K562 (cell line): ENCODE data around the gene ATG12. TPM values are rescaled to one million over a fixed set of nuclear protein-coding genes. Genes with fewer than 3 reads are reported as not detected.

Experiments used
- ATAC-seq: fragments of 200-7000 bp; cut with Tn5 transposase; 3 replicates; pipeline ENCODE4 v1.9.1; 2020; ENCODE audit warnings: moderate library complexity
- BruUV-seq: library from RNA; stranded (reverse); fragments of 400-500 nt; replicated peaks from 2 replicates; lab custom pipeline; 2021; lab: Mats Ljungman, UMichigan
- CTCF ChIA-PET: fragments of 300-600 bp; formaldehyde crosslinking; extraction: SDS; loops from one replicate; lab custom pipeline; 2021; ENCODE audit warnings: low intra/inter-chr PET ratio; lab: Yijun Ruan, JAX
- POLR2A ChIA-PET: fragments of 300-600, 350-650 bp; sonication (Branson Sonifier 250); formaldehyde crosslinking; extraction: SDS; loops from one replicate; lab custom pipeline; 2021; ENCODE audit warnings: antibody characterized with exemption, inconsistent platforms; lab: Yijun Ruan, JAX
- DNase-seq, 4 experiments: peaks; one replicate each; pipeline versions ENCODE4 v3.0.0 to v3.0.0-alpha.2; 2011 to 2018; ENCODE audit warnings: low spot score in 3 of 4, mixed read lengths in 3 of 4; ENCODE audit errors: extremely low read depth in 1 of 4
- FAIRE-seq: peaks from 2 replicates; lab custom pipeline; 2011; peaks lifted over from hg19 to GRCh38; lab: Jason Lieb, UNC
- H2AFZ ChIP-seq: 2 replicates; pipeline ENCODE4 v1.6.0; 2011; ENCODE audit warnings: low read depth, low read length, control low read depth, inconsistent platforms
- H3K27ac ChIP-seq: fragments of 200-600 bp; 3 replicates; pipeline ENCODE4 v1.8.0; 2011; ENCODE audit warnings: low read depth, mild to moderate bottlenecking, control low read depth, inconsistent platforms, low read length, moderate library complexity, mixed read lengths; ENCODE audit errors: extremely low read depth
- H3K27me3 ChIP-seq, 2 experiments: fragments of 300-600 bp in 1 of 2; 2 replicates in 1 of 2; 3 replicates in 1 of 2; pipeline versions ENCODE4 v1.6.0 to v1.8.0; 2011; ENCODE audit warnings: inconsistent platforms in 2 of 2, low read length in 2 of 2, mild to moderate bottlenecking in 1 of 2, mixed read lengths in 1 of 2, moderate library complexity in 1 of 2; ENCODE audit not compliant: control insufficient read depth in 2 of 2, insufficient read depth in 2 of 2
- H3K36me3 ChIP-seq: fragments of 300-600 bp; 3 replicates; pipeline ENCODE4 v1.8.0; 2011; ENCODE audit warnings: mild to moderate bottlenecking, low read length, inconsistent platforms; ENCODE audit not compliant: control insufficient read depth, insufficient read depth
- H3K4me1 ChIP-seq, 2 experiments: fragments of 200-600 bp in 1 of 2; replicated peaks in 1 of 2; 2 replicates in 1 of 2; 3 replicates in 1 of 2; pipeline versions ENCODE4 v1.5.1 to v1.8.0; 2011; ENCODE audit warnings: inconsistent platforms in 2 of 2, low read length in 2 of 2, mild to moderate bottlenecking in 1 of 2, mixed read lengths in 1 of 2, moderate library complexity in 1 of 2; ENCODE audit not compliant: control insufficient read depth in 2 of 2, insufficient read depth in 2 of 2
- H3K4me2 ChIP-seq: 2 replicates; pipeline ENCODE4 v1.6.1; 2011; ENCODE audit warnings: low read length, control low read depth, inconsistent platforms, mixed read lengths; ENCODE audit not compliant: insufficient read depth
- H3K4me3 ChIP-seq: fragments of 200-600 bp; sonication (generic), shearing (Covaris generic); 2 replicates; pipeline ENCODE4 v1.5.1; 2016; ENCODE audit warnings: control low read depth, inconsistent platforms
- H3K79me2 ChIP-seq: fragments of 200-600 bp; 3 replicates; pipeline ENCODE4 v1.8.0; 2011; ENCODE audit warnings: low read length, inconsistent platforms; ENCODE audit not compliant: control insufficient read depth, insufficient read depth
- H3K9ac ChIP-seq, 2 experiments: 2 replicates each; pipeline versions ENCODE4 v1.6.0 to v1.6.1; 2011; ENCODE audit warnings: low read depth in 2 of 2, low read length in 2 of 2, control low read depth in 1 of 2, inconsistent platforms in 1 of 2, mild to moderate bottlenecking in 1 of 2, mixed read lengths in 1 of 2; ENCODE audit not compliant: insufficient read depth in 1 of 2
- H3K9me1 ChIP-seq: one replicate; pipeline ENCODE4 v1.6.0; 2011; ENCODE audit warnings: inconsistent platforms, mild to moderate bottlenecking, low read length, moderate library complexity; ENCODE audit not compliant: control insufficient read depth, insufficient read depth
- H3K9me3 ChIP-seq: replicated peaks from 2 replicates; pipeline ENCODE4 v1.5.1; 2011; ENCODE audit warnings: low read depth, low read length, inconsistent platforms; ENCODE audit not compliant: control insufficient read depth, insufficient read depth
- H4K20me1 ChIP-seq: replicated peaks from 2 replicates; pipeline ENCODE4 v1.6.1; 2011; ENCODE audit warnings: low read length, inconsistent platforms, mixed read lengths; ENCODE audit not compliant: control insufficient read depth, insufficient read depth
- ARID4B ChIP-seq: sonication (generic); formaldehyde crosslinking; IDR thresholded peaks from 2 replicates; pipeline ENCODE4 v1.8.0; 2022; ENCODE audit warnings: mild to moderate bottlenecking, missing genetic modification reagents
- ATF2 ChIP-seq: sonication (generic); formaldehyde crosslinking; IDR thresholded peaks from 2 replicates; pipeline ENCODE4 v1.8.1; 2022; ENCODE audit warnings: missing genetic modification reagents
- BRF1 ChIP-seq: IDR thresholded peaks from 3 replicates; pipeline ENCODE4 v1.6.1; 2011; ENCODE audit warnings: borderline replicate concordance, mild to moderate bottlenecking; ENCODE audit not compliant: insufficient read length; ENCODE audit errors: extremely low read depth
- E2F6 ChIP-seq, 2 experiments: IDR thresholded peaks; 2 replicates each; pipeline ENCODE4 v1.6.1; 2011; ENCODE audit warnings: borderline replicate concordance in 1 of 2, control low read depth in 1 of 2, low read depth in 1 of 2, low read length in 1 of 2, mild to moderate bottlenecking in 1 of 2, mixed read lengths in 1 of 2, moderate library complexity in 1 of 2; ENCODE audit not compliant: insufficient read depth in 1 of 2, insufficient read length in 1 of 2, poor library complexity in 1 of 2, severe bottlenecking in 1 of 2; ENCODE audit errors: extremely low read depth in 1 of 2
- EP400 ChIP-seq: fragments of 450-650 bp; IDR thresholded peaks from 2 replicates; pipeline ENCODE4 v1.6.1; 2017; ENCODE audit warnings: antibody characterized with exemption, mild to moderate bottlenecking, moderate library complexity
- ESRRB ChIP-seq: fragments of 250-450 bp; sonication (Bioruptor Pico); IDR thresholded peaks from 2 replicates; pipeline ENCODE4 v1.5.0; 2020; ENCODE audit warnings: mild to moderate bottlenecking, moderate library complexity, borderline replicate concordance
- FOXK1 ChIP-seq: sonication (generic); formaldehyde crosslinking; IDR thresholded peaks from 2 replicates; pipeline ENCODE4 v1.8.0; 2022; ENCODE audit warnings: missing genetic modification reagents, mild to moderate bottlenecking, borderline replicate concordance
- GABPB1 ChIP-seq: sonication (generic); formaldehyde crosslinking; IDR thresholded peaks from 2 replicates; pipeline ENCODE4 v1.8.0; 2022; ENCODE audit warnings: mild to moderate bottlenecking, missing genetic modification reagents
- KDM5B ChIP-seq: fragments of 200-600 bp; sonication (generic); IDR thresholded peaks from 2 replicates; pipeline ENCODE4 v1.6.1; 2012; ENCODE audit warnings: low read depth, mild to moderate bottlenecking, moderate library complexity, low read length, control low read depth, inconsistent platforms; ENCODE audit not compliant: insufficient replicate concordance
- MAFK ChIP-seq: IDR thresholded peaks from 2 replicates; pipeline ENCODE4 v1.6.1; 2011; ENCODE audit warnings: low read length, improper control_type of control experiment
- PHB2 ChIP-seq: fragments of 450-650 bp; IDR thresholded peaks from 2 replicates; pipeline ENCODE4 v1.6.1; 2017; ENCODE audit warnings: low read depth
- TEAD1 ChIP-seq, 2 experiments: fragments of 450-650 bp in 1 of 2; sonication (generic) in 1 of 2; formaldehyde crosslinking; IDR thresholded peaks; 2 replicates each; pipeline versions ENCODE4 v1.4.0 to v1.8.0; 2020 to 2022; ENCODE audit warnings: mild to moderate bottlenecking in 2 of 2, missing genetic modification reagents in 1 of 2
- WHSC1 ChIP-seq: IDR thresholded peaks from one replicate; pipeline ENCODE4 v1.6.1; 2012; ENCODE audit warnings: low read length, control low read depth, inconsistent platforms
- XRCC3 ChIP-seq: fragments of 450-650 bp; IDR thresholded peaks from 2 replicates; pipeline ENCODE4 v1.6.1; 2017; ENCODE audit warnings: mild to moderate bottlenecking, moderate library complexity
- ZFX ChIP-seq: sonication (generic); formaldehyde crosslinking; IDR thresholded peaks from 2 replicates; pipeline ENCODE4 v1.8.0; 2022; ENCODE audit warnings: mild to moderate bottlenecking, missing genetic modification reagents, moderate library complexity
- ZNF140 ChIP-seq: fragments of 250-450 bp; sonication (Bioruptor Pico); IDR thresholded peaks from 2 replicates; pipeline ENCODE4 v1.8.0; 2021; ENCODE audit warnings: moderate library complexity, mild to moderate bottlenecking, inconsistent platforms
- ZNF764 ChIP-seq: fragments of 250-450 bp; sonication (Bioruptor Pico); IDR thresholded peaks from 2 replicates; pipeline ENCODE4 v1.4.0; 2020; ENCODE audit warnings: low read depth, mild to moderate bottlenecking, moderate library complexity
- WGBS: fragments of 100-300 bp; shearing (Covaris generic); methylation state at CpG from one replicate; pipeline ENCODE4 v1.1.6; 2016; ENCODE audit warnings: low coverage, mixed read lengths; ENCODE audit not compliant: insufficient coverage; ENCODE audit errors: missing lambda C conversion rate; 5-methylcytosine and 5-hydroxymethylcytosine counted together
- in situ Hi-C: fragments of 300-500 bp; cut with MboI; formaldehyde crosslinking; loops from 4 replicates; pipeline ENCODE4 v1.15.0; 2018; ENCODE audit warnings: inconsistent platforms, mixed read lengths
- intact Hi-C: fragments of 100-400 bp; cut with micrococcal nuclease; formaldehyde crosslinking; loops from 2 replicates; pipeline ENCODE4 v1.14.2; 2022
- polyA plus RNA-seq, 8 experiments: library from polyadenylated mRNA; depleted of rRNA in 4 of 8; stranded (reverse) in 5 of 8; unstranded in 3 of 8; fragments of >200 nt; fragmentation: Nextera tagmentation in 2 of 8; fragmentation: Illumina TruSeq in 1 of 8; extraction: Ambion mirVana in 2 of 8; extraction: Trizol in 1 of 8; gene quantifications; 2 replicates each; pipeline versions ENCODE4 v1.2.1 to v1.2.3, GENCODE V29; 2011 to 2014; ENCODE audit warnings: inconsistent platforms in 1 of 8, missing spikeins in 1 of 8
- total RNA-seq, 7 experiments: library from RNA; depleted of rRNA in 6 of 7; stranded (reverse); fragments of >200 nt in 6 of 7; fragmentation: Illumina TruSeq in 2 of 7; extraction: Trizol in 2 of 7; gene quantifications; 2 replicates each; pipeline versions ENCODE4 v1.2.1 to v1.2.3, GENCODE V29; 2011 to 2021; ENCODE audit warnings: low replicate concordance in 1 of 7

The ATG12 gene
- total and polyA plus RNA-seq, 9 of the 15 experiments (the other 6 are each of a cell fraction or from before 2014, with no cell fraction given): 21.6 to 132 (median 61.3) TPM

- H3K9me1 ChIP-seq: no peaks in the 10 kb centered on the region
- no peak for TF ChIP-seq ZFX (CRISPR knock-in tag)
- no peak for TF ChIP-seq KDM5B
- no peak for TF ChIP-seq ZNF764
- TF ChIP-seq WHSC1: no peak
- TF ChIP-seq BRF1: no peak
- no peak for TF ChIP-seq XRCC3
- no peak for TF ChIP-seq ESRRB
- no peak for TF ChIP-seq ARID4B (CRISPR knock-in tag)
- TF ChIP-seq PHB2: no peak
- TF ChIP-seq EP400: no peak
- no peak for TF ChIP-seq TEAD1 (CRISPR knock-in tag; IDR thresholded peaks at IDR 0.05)
- TF ChIP-seq ZNF140: no peak
- TF ChIP-seq E2F6 (IDR thresholded peaks at IDR 0.05; ENCODE audit: borderline replicate concordance in 1 of 2, extremely low read depth in 1 of 2, insufficient read depth in 1 of 2, insufficient read length in 1 of 2, low read depth in 1 of 2, low read length in 1 of 2, poor library complexity in 1 of 2, severe bottlenecking in 1 of 2): no peak
- TF ChIP-seq FOXK1 (CRISPR knock-in tag): no peak
- TF ChIP-seq GABPB1 (CRISPR knock-in tag): no peak
- no peak for TF ChIP-seq ATF2 (CRISPR knock-in tag)
- no peak for TF ChIP-seq MAFK
Observed at GRCh38 chr5:115801984-115802383, 39.4 kb downstream of the ATG12 start.

More at GRCh38 chr5:115801984-115802383, 39.4 kb downstream of the ATG12 start:
- no peaks in the 10 kb centered on the region for H3K4me1 ChIP-seq
- ChIA-PET CTCF (no interaction called here), POLR2A (no interaction called here)
- H3K27me3 ChIP-seq: peaks cover 5 to 6% of the 10 kb centered on the region in 2 experiments; a peak in 2 of 5 replicates
- no peak overlapping the region for H3K4me3 ChIP-seq
- H3K36me3 ChIP-seq: no peaks in the 10 kb centered on the region
- no peaks in the 10 kb centered on the region for H3K9me3 ChIP-seq
- FAIRE-seq (no peak), DNase-seq (no peak), ATAC-seq (no peak)
- BruUV-seq: no TSS peak
- in situ Hi-C loops: no loop called here
- intact Hi-C loops: no loop called here
- WGBS: 5% methylated on average over 1 of the region's 1 CpG
- no peak overlapping the region for H2AFZ ChIP-seq
- H3K27ac ChIP-seq: no peak overlapping the region
- H3K79me2 ChIP-seq: no peaks in the 10 kb centered on the region
- H3K9ac ChIP-seq: no peak overlapping the region
- no peak overlapping the region for H3K4me2 ChIP-seq
- H4K20me1 ChIP-seq: no peaks in the 10 kb centered on the region
